Heart left ventricle (tissue), 16 donors: ENCODE results near the gene C8A. TPM values are rescaled to one million over a fixed set of nuclear protein-coding genes. Genes with fewer than 3 reads are reported as not detected.

Experiments used
- ATAC-seq, 4 donors: fragments of 200-7000 bp; cut with Tn5 transposase; one replicate each; pipeline ENCODE4 v1.9.1; 2020 to 2022; ENCODE audit warnings: moderate library complexity in 4 of 4, mild to moderate bottlenecking in 3 of 4, moderate number of reproducible peaks in 1 of 4
- DNase-seq, 5 donors: peaks; one replicate each; pipeline ENCODE4 v3.0.0-alpha.2; 2020
- H3K27ac ChIP-seq, 12 donors: fragments of 200-600 bp; sonication (generic) in 4 of 12; one replicate each; pipeline versions ENCODE4 v1.5.0 to v1.8.0; 2016 to 2022; ENCODE audit warnings: mild to moderate bottlenecking in 2 of 12
- H3K27me3 ChIP-seq, 9 donors: fragments of 200-600 bp; sonication (generic) in 2 of 9; one replicate each; pipeline versions ENCODE4 v1.5.1 to v1.8.0; 2016 to 2022; ENCODE audit warnings: mild to moderate bottlenecking in 3 of 9
- H3K36me3 ChIP-seq, 9 donors: fragments of 200-600 bp; sonication (generic) in 2 of 9; one replicate each; pipeline versions ENCODE4 v1.5.0 to v1.8.0; 2018 to 2022; ENCODE audit warnings: mild to moderate bottlenecking in 2 of 9
- H3K4me1 ChIP-seq, 12 donors: fragments of 200-600 bp; sonication (generic) in 4 of 12; one replicate each; pipeline versions ENCODE4 v1.5.0 to v1.8.0; 2016 to 2022; ENCODE audit warnings: mild to moderate bottlenecking in 3 of 12
- H3K4me3 ChIP-seq, 12 donors: fragments of 200-600 bp; sonication (generic) in 4 of 12; one replicate each; pipeline versions ENCODE4 v1.5.0 to v1.8.0; 2017 to 2022; ENCODE audit warnings: mild to moderate bottlenecking in 9 of 12, moderate library complexity in 4 of 12
- H3K9me3 ChIP-seq, 12 donors: fragments of 200-600 bp; sonication (generic) in 4 of 12; one replicate each; pipeline versions ENCODE4 v1.5.0 to v1.8.0; 2016 to 2022; ENCODE audit warnings: mild to moderate bottlenecking in 1 of 12
- POLR2A ChIP-seq, 2 donors: fragments of 450-650 bp; IDR thresholded peaks; one replicate each; pipeline ENCODE4 v1.6.1; 2017; ENCODE audit warnings: antibody characterized with exemption in 2 of 2, mild to moderate bottlenecking in 2 of 2, moderate library complexity in 2 of 2
- WGBS, 4 donors: extraction: QIAGEN DNeasy Blood & Tissue Kit in 2 of 4; methylation state at CpG; one replicate each; pipeline versions ENCODE4 v1.1.5 to v1.1.7; 2013 to 2018; 5-methylcytosine and 5-hydroxymethylcytosine counted together
- intact Hi-C, 10 donors: fragments of 100-400 bp; cut with DNase I; formaldehyde crosslinking; loops; one replicate each; pipeline versions ENCODE4 v1.11.1 to v1.14.2; 2022
- polyA plus RNA-seq, 2 donors: library from polyadenylated mRNA; stranded (reverse); fragments of 200-250 nt; gene quantifications; one replicate each; pipeline ENCODE4 v1.2.3, GENCODE V29; 2013
- total RNA-seq, 9 donors: library from RNA; depleted of rRNA in 2 of 9; stranded (reverse); fragments of >200 nt in 2 of 9; fragmentation: NEBNext Ultra II Directional in 3 of 9; extraction: Animal tissue kit (Norgen Biotek cat#: 25700) in 3 of 9; gene quantifications; one replicate each; pipeline versions ENCODE4 v1.1.0 to v1.2.4, GENCODE V29; 2016 to 2023
- TF ChIP-seq, protein P1 (sequence below), 12 donors: fragments of 200-600 bp; sonication (generic) in 4 of 12; IDR thresholded peaks; one replicate each; pipeline versions ENCODE4 v1.5.0 to v1.8.0; 2018 to 2022; ENCODE audit warnings: antibody characterized with exemption in 12 of 12, mild to moderate bottlenecking in 5 of 12
- donor health status: ischemic (EF 13 %, LVEDD 7.1; RV severe dilation, severe dysfunction).
- donor health status: healthy with polysubstance abuse.
- donor health status: DM: no; HTN: yes; CAD: no.
- donor health status: DM: no; HTN: no; CAD: no.
- donor health status: ischemic (EF 25% LVEDD 6.9; RV normal size, moderate dysfunction).
- donor health status: ischemic (EF 25% LVEDD 5.7; RV mildly dilated, moderate dysfunction).
- donor health status: healthy.
- donor health status: DM: yes; HTN: yes; CAD: no.
- donor health status: ischemic (EF 35%, LVEDD 5.7; RV mildly dilated, moderate dysfunction).
- donor health status: nonischemic (EF 11% LVEDD 7.7; RV severe dilation, severe dysfunction).
- donor health status: DM: yes; HTN: yes; CAD: no.
- donor health status: PGD.
- donor health status: ischemic (EF 29% LVEDD 5.4; RV normal size, mild dysfunction).
- donor health status: nonischemic (EF 23%, LVEDD 6.1; RV moderate dilation, normal function).

The C8A gene
- total and polyA plus RNA-seq, 11 donors: not detected

DNA sequence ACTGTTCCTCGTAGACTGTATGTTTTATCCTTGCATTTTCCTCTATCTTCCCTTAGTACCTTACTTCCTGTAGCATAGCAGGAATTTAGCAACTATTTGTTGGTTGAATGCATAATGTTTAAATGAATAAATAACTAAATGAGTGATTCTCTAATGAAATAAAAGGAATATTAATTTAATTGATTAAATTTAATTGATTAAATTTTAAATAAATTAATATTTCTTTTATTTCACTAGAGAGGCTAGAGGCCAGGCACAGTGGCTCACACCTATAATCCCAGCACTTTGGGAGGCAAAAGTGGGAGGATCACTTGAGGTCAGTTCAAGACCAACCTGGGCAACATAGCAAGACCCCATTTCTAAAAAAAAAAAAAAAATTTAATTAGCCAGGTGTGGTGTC, 85.4 kb downstream of the C8A start:
- Histone ChIP-seq H3K4me1 (no peaks in the 10 kb centered on the region), H3K9me3 (no peaks in the 10 kb centered on the region), H3K27me3 (peaks cover 0 to 5% (median 0%) of the 10 kb centered on the region in 9 donors), H3K27ac (no peak overlapping the region), H3K36me3 (no peaks in the 10 kb centered on the region), H3K4me3 (no peak overlapping the region)
- TF ChIP-seq, protein P1, sequence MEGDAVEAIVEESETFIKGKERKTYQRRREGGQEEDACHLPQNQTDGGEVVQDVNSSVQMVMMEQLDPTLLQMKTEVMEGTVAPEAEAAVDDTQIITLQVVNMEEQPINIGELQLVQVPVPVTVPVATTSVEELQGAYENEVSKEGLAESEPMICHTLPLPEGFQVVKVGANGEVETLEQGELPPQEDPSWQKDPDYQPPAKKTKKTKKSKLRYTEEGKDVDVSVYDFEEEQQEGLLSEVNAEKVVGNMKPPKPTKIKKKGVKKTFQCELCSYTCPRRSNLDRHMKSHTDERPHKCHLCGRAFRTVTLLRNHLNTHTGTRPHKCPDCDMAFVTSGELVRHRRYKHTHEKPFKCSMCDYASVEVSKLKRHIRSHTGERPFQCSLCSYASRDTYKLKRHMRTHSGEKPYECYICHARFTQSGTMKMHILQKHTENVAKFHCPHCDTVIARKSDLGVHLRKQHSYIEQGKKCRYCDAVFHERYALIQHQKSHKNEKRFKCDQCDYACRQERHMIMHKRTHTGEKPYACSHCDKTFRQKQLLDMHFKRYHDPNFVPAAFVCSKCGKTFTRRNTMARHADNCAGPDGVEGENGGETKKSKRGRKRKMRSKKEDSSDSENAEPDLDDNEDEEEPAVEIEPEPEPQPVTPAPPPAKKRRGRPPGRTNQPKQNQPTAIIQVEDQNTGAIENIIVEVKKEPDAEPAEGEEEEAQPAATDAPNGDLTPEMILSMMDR (IDR thresholded peaks at IDR 0.05): no peak
- no peak for TF ChIP-seq POLR2A (IDR thresholded peaks at IDR 0.05)
- 2 to 94% (median 35%) methylated on average over 1 of the region's 1 CpG for WGBS, 4 donors
- intact Hi-C loops: no loop called here
- DNase-seq: no peak
- no peak for ATAC-seq

DNA sequence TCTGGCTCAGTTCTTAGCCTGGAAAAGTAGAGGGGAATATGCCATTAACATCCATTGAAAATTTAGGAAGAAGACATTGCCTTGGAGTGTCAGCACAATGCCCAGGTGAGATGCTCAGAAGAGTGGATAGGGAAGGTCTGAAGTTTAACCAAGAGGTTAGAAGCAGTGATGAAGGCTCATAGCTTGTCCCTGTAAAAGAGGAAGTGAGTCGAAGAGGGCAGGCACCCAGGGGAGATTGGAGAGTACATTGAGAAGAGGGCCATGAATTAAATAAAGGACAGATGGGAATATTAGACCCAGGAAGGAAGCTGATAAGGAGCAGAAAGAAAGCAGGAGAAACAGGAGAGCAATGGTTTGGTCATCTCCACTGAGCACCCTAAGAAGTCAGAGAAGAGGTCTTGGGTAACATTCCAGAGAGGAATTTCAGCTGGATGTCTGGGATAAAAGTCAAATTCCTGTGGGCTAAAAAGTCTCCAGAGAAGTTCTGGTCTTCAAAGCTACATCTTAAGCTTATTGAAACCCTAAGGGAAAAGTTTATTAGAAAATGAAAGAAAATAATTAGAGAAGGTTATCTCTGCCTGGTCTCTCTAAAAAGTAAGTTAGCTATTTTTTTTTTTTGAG, 93.9 kb downstream of the C8A start:
- H3K27ac ChIP-seq: no peak overlapping the region
- TF ChIP-seq, protein P1 (IDR thresholded peaks at IDR 0.05): no peak
- no peak for TF ChIP-seq POLR2A (IDR thresholded peaks at IDR 0.05)
- H3K4me1 ChIP-seq: no peaks in the 10 kb centered on the region
- DNase-seq (no peak), ATAC-seq (no peak)
- intact Hi-C loops: no loop called here
- no peak overlapping the region for H3K4me3 ChIP-seq
- peaks cover 0 to 3% (median 0%) of the 10 kb centered on the region in 9 donors for H3K27me3 ChIP-seq
- 52 to 68% (median 62%) methylated on average over 1 of the region's 1 CpG for WGBS, 4 donors
- no peaks in the 10 kb centered on the region for H3K36me3 ChIP-seq
- no peaks in the 10 kb centered on the region for H3K9me3 ChIP-seq

DNA sequence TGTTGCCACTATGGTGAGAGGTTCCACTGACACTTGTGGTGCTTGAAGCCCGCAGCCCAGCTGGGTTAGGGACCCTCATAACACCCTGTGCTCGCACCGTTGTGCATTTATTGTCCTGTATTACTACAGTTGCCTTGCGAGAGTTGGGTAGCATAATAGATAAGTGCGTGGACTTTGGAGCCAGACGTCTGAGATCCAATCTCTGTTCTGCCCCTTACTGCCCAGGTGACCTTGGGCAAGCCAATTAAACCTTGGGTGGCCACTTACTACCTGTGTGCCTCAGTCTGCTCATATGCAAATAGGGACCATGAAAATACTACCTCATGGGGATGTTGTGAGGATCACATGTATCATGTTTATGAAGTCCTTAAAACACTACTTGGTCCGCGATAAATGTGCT, 97.9 kb downstream of the C8A start:
- WGBS, 4 donors: 84 to 89% (median 85%) methylated on average over 8 of the region's 8 CpGs
- H3K27ac ChIP-seq: no peak overlapping the region
- H3K27me3 ChIP-seq: peaks cover 0 to 3% (median 0%) of the 10 kb centered on the region in 9 donors
- H3K4me1 ChIP-seq: no peaks in the 10 kb centered on the region
- no peaks in the 10 kb centered on the region for H3K36me3 ChIP-seq
- intact Hi-C loops: loop anchor here in 1 of 10 donors (2.0 kb wide), 1 partner anchor 20 kb away; no protein-coding TSS in a partner anchor
- DNase-seq: no peak
- no peak overlapping the region for H3K4me3 ChIP-seq
- H3K9me3 ChIP-seq: no peaks in the 10 kb centered on the region
- ATAC-seq: no peak
- TF ChIP-seq POLR2A (IDR thresholded peaks at IDR 0.05): no peak
- TF ChIP-seq, protein P1 (IDR thresholded peaks at IDR 0.05): no peak

DNA sequence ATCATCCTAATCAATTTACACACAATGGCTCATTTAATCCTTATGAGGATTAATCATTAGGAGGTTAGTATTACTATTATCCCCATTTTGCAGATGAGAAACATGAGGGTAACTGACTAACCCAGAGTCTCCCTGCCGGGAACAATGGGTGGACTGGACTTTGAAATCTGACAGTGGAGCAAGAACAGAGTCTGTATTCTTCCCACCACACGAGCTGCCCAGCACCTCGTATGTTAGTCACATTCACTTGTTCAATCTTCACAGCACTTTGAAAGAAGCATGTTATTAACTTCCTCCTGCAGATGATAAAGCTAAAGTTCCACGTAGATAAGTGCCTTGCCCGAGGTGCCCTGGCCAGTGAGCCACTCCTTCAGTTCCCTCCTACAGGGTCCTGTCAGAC, 98.8 kb downstream of the C8A start:
- WGBS, 4 donors: 41 to 59% (median 49%) methylated on average over 5 of the region's 5 CpGs
- ATAC-seq: no peak
- TF ChIP-seq, protein P1 (IDR thresholded peaks at IDR 0.05): no peak
- no peak for TF ChIP-seq POLR2A (IDR thresholded peaks at IDR 0.05)
- no peaks in the 10 kb centered on the region for H3K36me3 ChIP-seq
- DNase-seq: no peak
- peaks cover 0 to 3% (median 0%) of the 10 kb centered on the region in 9 donors for H3K27me3 ChIP-seq
- H3K4me3 ChIP-seq: no peak overlapping the region
- no peaks in the 10 kb centered on the region for H3K9me3 ChIP-seq
- no peaks in the 10 kb centered on the region for H3K4me1 ChIP-seq
- intact Hi-C loops: loop anchor here in 1 of 10 donors (2.0 kb wide), 1 partner anchor 21 kb away; no protein-coding TSS in a partner anchor
- H3K27ac ChIP-seq: no peak overlapping the region
